Measurements from ENCODE around the gene KIAA0753.

The KIAA0753 gene

DNA sequence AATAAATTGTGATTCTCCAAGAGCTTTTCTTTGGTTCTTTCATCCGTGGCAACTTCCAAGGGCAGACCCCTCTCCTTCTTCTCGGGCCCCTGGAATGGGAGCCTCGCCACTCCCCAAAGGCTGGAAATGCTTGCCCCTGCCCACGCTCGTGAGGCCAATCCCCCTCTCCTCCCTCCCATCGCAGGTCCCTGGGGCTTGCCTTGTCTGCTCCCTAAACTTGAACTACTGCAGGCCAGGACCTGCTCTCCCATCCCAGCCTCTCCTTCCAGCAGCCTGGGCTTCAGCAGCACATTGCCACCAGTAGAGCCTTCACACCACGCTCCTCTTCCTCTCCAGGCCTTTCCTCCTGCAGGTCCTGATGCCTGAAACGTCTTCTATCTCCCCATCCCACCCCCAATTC is 95.2 kb downstream of the KIAA0753 start:
- DNase-seq: no peak

DNA sequence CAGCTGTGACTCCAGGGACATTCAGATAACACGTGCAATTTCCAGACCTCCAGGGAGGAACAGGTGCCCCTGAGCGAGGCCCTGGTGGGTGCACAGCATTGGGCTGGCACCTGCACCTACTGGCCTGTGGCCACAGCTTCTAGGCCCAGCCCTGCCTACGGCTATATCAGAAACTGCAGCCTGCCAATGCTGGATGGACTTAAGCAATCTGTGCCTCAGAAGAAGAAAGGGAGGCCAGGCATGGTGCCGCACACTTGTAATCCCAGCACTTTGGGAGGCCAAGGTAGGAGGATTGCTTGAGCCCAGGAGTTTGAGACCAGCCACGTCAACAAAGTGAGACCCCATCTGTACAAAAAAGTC is 96.5 kb downstream of the KIAA0753 start:
- no peak for DNase-seq

DNA sequence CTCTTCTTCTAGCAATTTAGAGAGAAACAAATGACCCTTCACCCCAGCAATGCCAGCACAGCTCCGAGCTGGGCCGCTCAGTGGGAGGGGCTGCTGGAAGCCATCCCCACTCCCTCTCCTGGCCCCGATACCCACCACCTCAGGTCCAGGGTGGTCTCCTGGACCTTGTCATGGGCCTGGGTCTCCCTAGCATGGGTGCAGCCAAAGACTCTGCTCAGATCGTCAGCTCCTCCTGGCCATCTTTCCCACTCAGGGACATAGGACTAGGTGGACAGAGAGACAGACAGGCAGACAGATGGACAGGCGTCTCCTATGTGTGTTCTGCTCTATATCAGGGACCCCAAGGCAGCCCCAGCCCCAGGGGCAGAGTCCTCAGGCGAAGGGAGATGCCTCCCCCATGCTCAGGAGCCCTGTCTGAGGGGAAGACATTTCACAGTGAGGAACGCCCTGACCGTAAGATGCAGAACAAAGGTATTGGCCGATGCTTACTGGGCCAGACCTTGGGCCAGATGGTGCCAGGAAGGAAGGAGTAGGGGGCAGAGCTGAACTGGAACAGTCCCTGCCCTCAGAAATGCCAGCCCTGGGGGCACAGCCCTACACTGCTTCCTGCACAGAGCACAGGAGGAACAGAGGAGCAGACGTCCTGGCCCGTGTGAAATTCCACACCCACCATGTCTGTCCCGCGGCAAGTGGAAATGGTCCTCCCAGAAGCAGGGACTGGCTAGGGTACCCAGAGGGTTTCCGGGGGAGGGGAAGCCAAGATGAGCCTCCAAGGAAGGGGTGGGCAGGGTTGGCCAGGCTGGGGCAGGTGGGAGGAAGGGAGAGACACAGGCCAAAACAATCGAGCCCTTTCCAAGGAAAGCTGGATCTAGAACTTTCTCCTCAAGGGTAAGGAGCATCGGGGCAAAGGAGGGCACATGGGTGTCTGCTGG is 97.2 kb downstream of the KIAA0753 start:
- no peak for DNase-seq

DNA sequence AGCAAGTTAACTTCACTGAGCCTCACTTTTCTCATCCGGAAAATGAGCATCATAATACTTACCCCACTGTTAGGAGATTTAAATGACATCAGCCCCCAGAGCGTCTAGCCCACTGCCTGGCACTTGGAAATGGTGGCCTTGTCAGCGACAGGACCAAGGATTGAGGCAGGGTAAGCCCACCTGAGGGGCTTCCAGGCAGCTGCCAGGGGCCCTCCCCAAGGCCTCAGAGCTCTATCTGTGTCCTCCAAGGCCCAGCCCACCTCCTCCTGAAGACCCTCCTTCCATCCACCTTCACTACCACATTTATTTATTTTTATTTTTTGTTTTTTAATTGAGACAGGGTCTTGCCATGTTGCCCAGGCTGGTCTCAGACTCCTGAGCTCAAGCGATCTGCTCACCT is 97.9 kb downstream of the KIAA0753 start:
- DNase-seq: no peak

DNA sequence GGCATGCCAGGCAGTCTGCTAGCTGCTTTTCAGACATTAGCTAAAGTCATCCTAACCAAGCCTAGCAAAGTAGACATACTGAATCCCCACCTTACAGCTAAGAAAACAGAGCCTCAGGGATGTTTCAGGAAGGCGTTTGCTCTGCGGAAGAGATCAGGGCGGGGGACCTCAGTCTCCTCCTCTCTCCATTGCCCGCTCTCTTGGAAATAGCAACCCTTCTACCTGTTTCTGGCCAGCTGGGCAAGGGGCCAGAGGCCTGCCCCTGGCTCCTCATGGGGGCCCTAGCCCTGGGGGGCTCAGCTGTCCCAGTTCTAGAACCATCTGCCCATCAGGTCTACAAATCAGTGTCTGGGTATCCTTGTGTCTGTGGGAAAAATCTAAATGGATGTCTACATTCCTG is 98.6 kb downstream of the KIAA0753 start:
- no peak for DNase-seq

DNA sequence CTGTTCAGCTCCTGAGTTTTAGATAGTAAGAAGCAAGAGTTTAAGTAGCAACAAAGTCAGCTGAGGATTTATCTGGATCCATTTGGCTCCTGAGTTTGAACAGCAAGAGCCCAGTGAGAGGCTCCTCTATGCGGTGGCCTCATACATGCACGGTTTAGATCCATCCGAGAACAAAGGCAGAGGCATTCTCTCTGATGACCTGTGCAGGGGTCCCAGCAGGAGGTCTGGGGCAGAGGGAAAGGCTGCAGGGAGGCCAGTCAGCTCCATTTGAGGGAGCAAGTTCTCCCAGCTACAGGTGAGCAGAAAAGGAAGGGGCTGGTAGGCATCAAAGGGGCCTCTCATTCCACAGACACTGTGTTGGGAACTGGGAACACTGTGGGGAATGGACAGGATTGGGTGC is 100.6 kb downstream of the KIAA0753 start:
- DNase-seq: no peak

DNA sequence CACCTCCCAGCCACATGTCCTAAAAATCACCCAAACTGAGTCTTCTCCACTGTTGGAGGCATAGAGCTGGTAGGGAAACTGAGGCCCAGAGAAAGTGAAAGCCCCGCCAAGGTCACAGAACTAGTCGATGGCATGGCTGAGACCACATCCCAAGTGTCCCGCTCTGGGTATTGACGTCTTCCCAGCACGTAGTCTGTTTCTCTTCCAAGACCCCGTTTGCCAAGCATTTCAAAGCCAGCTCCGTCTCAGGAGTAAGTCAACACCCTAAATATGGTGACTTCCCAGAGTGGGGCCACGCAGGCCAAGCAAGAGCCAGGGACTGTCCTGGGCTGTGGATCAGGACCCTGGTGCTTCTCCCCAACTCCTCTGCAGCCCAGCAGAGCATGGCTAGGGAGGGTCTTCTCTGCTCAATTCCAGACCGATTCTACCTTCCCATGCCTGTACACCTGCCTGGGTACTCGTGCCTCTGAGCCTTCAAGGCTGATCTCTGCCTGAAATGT is 103.9 kb downstream of the KIAA0753 start:
- DNase-seq: no peak

DNA sequence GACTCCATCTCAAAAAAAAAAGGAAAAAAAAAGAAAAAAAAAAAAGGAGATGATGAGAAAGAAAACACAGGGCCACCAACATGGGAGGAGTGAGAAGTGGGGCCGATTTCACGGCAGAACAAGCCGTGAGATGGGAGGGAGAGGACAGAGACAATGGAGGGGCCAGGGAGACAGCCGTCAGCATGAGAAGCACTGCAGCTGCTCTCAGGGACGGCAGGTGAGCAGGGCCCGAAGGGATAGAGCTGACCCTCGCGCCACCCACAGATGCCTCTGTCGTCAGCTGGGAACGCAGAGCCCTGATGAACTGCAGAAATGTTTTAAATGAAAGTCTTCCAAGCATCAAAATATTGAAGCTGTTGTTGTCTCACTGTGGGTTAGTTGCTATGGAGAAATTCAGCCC is 104.5 kb downstream of the KIAA0753 start:
- DNase-seq: no peak

DNA sequence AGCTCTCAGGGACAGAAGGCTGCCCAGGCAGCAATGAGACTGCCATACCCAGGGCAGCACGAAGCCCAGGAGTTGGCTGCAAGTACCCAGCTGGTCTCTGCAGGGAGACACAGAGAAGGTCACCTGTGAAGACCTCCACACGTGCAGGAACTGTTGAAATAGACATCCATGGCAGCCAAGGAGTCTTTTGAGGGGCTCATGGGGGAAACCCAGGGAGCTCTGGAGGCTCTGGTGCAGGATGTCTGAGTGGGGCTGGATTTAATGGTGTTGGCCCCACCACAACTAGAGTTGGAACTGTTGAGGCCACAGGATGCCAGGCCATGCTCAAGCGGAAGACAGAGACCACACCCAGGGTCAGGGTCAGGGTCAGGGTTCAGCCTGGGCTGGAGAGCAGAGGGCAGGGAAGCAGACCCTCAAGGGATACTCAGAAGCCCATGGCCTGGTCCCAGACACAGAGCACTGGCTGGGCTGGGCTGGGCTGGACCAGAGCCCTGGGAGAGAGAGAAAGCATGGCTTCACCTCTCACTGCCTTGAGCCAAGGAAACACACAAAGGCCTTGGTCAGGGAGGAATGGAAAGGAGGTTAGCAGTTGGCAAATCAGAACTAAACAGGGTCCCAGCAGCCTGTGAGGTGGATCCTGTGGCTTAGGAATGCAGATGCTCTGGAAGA is 105.5 kb downstream of the KIAA0753 start:
- no peak for DNase-seq

DNA sequence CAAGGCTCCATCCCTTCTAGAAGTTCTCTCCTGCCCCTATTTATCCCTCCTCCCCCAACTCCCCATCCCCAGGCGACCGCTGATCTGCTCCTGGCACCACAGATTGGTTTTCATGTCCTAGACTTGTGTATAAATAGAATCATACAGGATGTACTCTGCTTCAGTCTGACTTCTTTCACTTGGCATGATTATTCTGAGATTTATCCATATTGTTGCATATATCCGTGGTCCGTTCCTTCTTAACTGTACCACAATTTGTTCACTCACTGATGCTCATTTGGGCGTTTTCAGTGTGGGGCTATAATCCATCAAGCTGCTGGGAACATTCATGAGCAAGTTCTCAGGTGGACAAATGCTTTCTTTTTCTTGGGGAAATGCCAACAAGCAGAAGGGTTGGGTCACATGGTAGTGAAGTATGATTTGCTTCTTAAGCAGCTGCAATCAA is 108.0 kb downstream of the KIAA0753 start:
- no peak for DNase-seq

DNA sequence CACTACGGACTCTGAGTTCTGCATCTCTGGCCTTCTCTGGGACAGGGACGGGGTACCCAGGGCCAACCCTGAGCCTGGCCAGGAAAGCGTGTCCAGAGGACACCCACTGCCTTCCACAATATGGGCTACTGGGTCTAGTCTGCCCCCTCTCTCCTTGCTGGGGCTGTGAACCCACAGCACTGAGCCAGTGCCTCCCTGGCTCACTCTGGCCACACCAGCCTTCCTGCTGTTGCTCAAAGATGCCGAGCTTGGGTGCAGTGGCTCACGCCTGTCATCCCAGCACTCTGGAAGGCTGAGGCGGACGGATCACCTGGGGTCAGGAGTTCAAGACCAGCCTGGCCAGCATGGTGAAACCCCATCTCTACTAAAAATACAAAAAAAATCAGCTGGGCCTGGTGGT is 108.9 kb downstream of the KIAA0753 start:
- no peak for DNase-seq

DNA sequence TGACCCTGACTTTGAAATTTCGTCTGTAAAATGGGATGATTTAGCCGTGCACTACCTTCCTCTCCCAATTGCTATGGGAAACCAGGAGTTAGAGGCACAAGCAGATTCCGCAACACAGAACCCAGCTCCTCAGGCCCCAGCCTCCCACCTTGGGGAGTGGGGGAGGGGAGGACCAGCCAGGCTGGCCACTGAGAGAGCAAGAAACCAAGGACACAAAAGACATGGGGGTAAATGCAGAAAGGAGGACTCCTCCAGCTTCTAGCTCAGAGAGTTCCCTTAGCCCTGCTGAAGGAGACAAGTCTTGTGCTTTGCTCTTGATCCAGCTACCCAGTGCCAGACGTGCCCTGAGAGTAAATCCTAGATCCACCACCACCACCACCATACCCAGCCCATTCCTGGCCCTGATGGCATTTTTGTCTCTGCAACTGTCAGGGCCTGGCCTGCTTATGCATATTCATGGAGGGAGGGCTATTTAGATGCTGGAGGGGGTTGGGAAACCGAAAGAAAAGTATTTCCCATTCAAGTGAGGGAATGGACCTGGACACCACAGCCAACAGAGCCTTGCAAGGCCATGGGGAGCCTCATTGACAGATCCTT is 110.1 kb downstream of the KIAA0753 start:
- DNase-seq: no peak

DNA sequence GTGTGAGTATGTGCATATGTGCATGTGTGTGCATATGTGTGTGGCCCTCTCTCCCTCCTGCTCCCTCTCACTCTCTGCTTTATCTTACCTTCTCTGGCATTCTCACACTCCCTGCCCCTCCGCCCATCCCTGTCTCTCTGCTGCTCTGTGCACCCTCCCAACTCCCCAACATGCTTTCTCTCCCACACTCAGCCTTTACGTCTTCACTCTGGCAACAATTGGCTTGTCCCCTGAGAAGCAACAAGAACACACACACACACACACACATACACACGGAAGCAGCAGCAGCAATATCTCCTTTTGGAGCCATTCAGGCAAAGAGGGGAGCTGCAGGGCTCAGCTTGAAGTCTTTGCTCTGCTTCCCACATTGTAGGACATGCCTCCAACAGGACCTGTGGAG is 112.0 kb downstream of the KIAA0753 start:
- no peak for DNase-seq

Measured in stimulated activated CD4-positive, alpha-beta T cell treated with anti-CD3 and anti-CD28 coated beads, Interleukin-2, amount 100 ng/mL, for 48 hours (primary cell).